HepG2 (cell line): ENCODE results near the gene PRM2. TPM values are rescaled to one million over a fixed set of nuclear protein-coding genes. Genes with fewer than 3 reads are reported as not detected.

Experiments
- BRCA1 ChIP-seq: sonication (generic); formaldehyde crosslinking; IDR thresholded peaks from 2 replicates; pipeline ENCODE4 v1.4.0; 2020; ENCODE audit warnings: missing genetic modification reagents
- CCDC6 ChIP-seq: sonication (generic); formaldehyde crosslinking; IDR thresholded peaks from 2 replicates; pipeline ENCODE4 v1.8.1; 2022; ENCODE audit warnings: mild to moderate bottlenecking, missing genetic modification reagents, moderate library complexity
- GABPB1 ChIP-seq: IDR thresholded peaks from 2 replicates; pipeline ENCODE4 v1.6.1; 2016; ENCODE audit warnings: mild to moderate bottlenecking, missing genetic modification reagents, moderate library complexity, missing compliant biosample characterization
- GFI1 ChIP-seq: sonication (generic); formaldehyde crosslinking; IDR thresholded peaks from 2 replicates; pipeline ENCODE4 v1.5.0; 2020; ENCODE audit warnings: missing genetic modification reagents, mild to moderate bottlenecking, borderline replicate concordance
- KDM5B ChIP-seq: sonication (generic); formaldehyde crosslinking; IDR thresholded peaks from 2 replicates; pipeline ENCODE4 v1.4.0; 2020; ENCODE audit warnings: missing genetic modification reagents, mild to moderate bottlenecking, borderline replicate concordance
- TCF12 ChIP-seq, 2 experiments: fragments of 450-650 bp in 1 of 2; sonication (generic) in 1 of 2; formaldehyde crosslinking in 1 of 2; IDR thresholded peaks; 2 replicates each; pipeline versions ENCODE4 v1.6.1 to v1.8.0; 2017 to 2022; ENCODE audit warnings: antibody characterized with exemption in 1 of 2, mild to moderate bottlenecking in 1 of 2, missing genetic modification reagents in 1 of 2, moderate library complexity in 1 of 2
- ZNF382 ChIP-seq: sonication (generic); formaldehyde crosslinking; IDR thresholded peaks from 2 replicates; pipeline ENCODE4 v1.5.0; 2020; ENCODE audit warnings: missing genetic modification reagents, mild to moderate bottlenecking, borderline replicate concordance
- polyA plus RNA-seq, 8 experiments: library from polyadenylated mRNA; depleted of rRNA in 3 of 8; stranded (reverse) in 7 of 8; unstranded in 1 of 8; fragments of >200 nt; fragmentation: Illumina TruSeq in 4 of 8; extraction: Trizol in 4 of 8; gene quantifications; 2 replicates each; pipeline versions ENCODE4 v1.2.1 to v1.2.3, GENCODE V29; 2011 to 2016; ENCODE audit warnings: low read depth in 4 of 8, missing spikeins in 1 of 8, mixed read lengths in 1 of 8; ENCODE audit not compliant: insufficient read depth in 1 of 8
- total RNA-seq, 5 experiments: library from RNA; depleted of rRNA; stranded (reverse); fragments of >200 nt; fragmentation: Illumina TruSeq; extraction: Trizol; gene quantifications; 2 replicates each; pipeline ENCODE4 v1.2.3, GENCODE V29; 2016; ENCODE audit warnings: low read depth in 1 of 5
- TF ChIP-seq, protein P1 (sequence below), 2 experiments: IDR thresholded peaks; 2 replicates each; pipeline ENCODE4 v1.6.1; 2011 to 2012; ENCODE audit warnings: low read length in 2 of 2, borderline replicate concordance in 1 of 2, low read depth in 1 of 2, mild to moderate bottlenecking in 1 of 2, moderate library complexity in 1 of 2
- TF ChIP-seq, protein P2 (sequence below): IDR thresholded peaks from 2 replicates; pipeline ENCODE4 v1.6.1; 2016
- TF ChIP-seq, protein P3 (sequence below): sonication (generic); formaldehyde crosslinking; conservative IDR thresholded peaks from 2 replicates; pipeline ENCODE4 v1.8.1; 2023; ENCODE audit warnings: missing genetic modification reagents
- TF ChIP-seq, protein P4 (sequence below): sonication (generic); formaldehyde crosslinking; IDR thresholded peaks from 2 replicates; pipeline ENCODE4 v1.4.0; 2020; ENCODE audit warnings: mild to moderate bottlenecking, missing genetic modification reagents

Gene PRM2
- total and polyA plus RNA-seq, 2 of the 13 experiments (the other 11 are each of a cell fraction or from before 2014, with no cell fraction given): 0.54 TPM; not detected in 1

DNA sequence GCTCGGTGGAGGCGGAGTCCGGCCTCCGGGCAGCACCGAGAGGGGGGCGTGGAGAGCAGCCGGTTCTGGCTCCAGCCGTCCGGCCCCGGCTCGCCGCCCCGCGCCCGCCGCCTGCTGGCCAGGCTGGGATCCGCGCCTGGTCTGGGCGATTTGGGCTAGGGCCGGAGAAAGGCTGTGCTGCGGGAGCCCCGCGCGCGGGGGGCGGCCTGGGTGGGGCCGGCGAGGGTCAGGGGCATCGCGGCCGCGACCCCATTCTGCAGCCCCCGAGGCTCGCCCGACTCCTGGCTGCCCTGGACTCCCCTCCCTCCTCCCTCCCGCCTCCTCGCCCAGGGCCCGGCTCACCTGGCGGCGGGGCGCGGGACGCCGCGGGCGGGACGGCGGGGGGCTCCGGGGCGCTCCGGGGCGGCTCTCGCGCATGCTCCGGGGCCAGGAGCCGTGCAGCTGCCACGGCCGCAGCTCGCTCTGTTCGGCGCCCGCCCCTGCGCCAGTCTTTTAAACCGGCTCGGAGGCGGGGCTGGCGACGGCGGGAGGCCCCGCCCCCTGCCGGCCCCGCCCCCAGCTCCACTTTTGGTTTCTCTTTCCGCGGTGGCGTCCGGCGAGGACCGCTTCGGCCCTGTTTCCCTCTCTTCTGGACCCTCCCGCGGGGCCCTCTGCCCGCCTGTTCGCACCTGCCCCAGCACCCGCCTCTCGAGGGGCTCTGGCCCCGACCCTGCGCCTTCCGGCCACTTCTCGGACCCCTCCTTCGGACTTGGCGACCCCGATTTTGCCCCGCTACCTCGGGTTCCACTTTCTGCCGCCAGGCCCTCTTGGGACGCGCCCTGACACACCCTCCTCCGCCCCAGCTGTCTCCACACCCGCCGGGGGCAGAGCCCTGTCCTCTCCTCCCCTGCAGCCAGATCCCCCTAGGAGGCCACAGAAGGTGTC, 20.3 kb downstream of the PRM2 start, which contains the start of gene SOCS1 (continued):
- TF ChIP-seq TCF12 (IDR thresholded peaks at IDR 0.05): no peak
- peak; percentile 25; the same call in 1 of the 2 replicates for TF ChIP-seq TCF12 (CRISPR knock-in tag; IDR thresholded peaks at IDR 0.05)
- no peak for TF ChIP-seq ZNF382
- TF ChIP-seq, protein P1, sequence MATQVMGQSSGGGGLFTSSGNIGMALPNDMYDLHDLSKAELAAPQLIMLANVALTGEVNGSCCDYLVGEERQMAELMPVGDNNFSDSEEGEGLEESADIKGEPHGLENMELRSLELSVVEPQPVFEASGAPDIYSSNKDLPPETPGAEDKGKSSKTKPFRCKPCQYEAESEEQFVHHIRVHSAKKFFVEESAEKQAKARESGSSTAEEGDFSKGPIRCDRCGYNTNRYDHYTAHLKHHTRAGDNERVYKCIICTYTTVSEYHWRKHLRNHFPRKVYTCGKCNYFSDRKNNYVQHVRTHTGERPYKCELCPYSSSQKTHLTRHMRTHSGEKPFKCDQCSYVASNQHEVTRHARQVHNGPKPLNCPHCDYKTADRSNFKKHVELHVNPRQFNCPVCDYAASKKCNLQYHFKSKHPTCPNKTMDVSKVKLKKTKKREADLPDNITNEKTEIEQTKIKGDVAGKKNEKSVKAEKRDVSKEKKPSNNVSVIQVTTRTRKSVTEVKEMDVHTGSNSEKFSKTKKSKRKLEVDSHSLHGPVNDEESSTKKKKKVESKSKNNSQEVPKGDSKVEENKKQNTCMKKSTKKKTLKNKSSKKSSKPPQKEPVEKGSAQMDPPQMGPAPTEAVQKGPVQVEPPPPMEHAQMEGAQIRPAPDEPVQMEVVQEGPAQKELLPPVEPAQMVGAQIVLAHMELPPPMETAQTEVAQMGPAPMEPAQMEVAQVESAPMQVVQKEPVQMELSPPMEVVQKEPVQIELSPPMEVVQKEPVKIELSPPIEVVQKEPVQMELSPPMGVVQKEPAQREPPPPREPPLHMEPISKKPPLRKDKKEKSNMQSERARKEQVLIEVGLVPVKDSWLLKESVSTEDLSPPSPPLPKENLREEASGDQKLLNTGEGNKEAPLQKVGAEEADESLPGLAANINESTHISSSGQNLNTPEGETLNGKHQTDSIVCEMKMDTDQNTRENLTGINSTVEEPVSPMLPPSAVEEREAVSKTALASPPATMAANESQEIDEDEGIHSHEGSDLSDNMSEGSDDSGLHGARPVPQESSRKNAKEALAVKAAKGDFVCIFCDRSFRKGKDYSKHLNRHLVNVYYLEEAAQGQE (IDR thresholded peaks at IDR 0.05; ENCODE audit: borderline replicate concordance in 1 of 2, low read depth in 1 of 2, low read length in 2 of 2): peak in 1 of 2 experiments; percentile 71; a peak in 1 of 4 replicates
- TF ChIP-seq BRCA1 (CRISPR knock-in tag): peak; percentile 11; the same call in 1 of the 2 replicates
- TF ChIP-seq, protein P2, sequence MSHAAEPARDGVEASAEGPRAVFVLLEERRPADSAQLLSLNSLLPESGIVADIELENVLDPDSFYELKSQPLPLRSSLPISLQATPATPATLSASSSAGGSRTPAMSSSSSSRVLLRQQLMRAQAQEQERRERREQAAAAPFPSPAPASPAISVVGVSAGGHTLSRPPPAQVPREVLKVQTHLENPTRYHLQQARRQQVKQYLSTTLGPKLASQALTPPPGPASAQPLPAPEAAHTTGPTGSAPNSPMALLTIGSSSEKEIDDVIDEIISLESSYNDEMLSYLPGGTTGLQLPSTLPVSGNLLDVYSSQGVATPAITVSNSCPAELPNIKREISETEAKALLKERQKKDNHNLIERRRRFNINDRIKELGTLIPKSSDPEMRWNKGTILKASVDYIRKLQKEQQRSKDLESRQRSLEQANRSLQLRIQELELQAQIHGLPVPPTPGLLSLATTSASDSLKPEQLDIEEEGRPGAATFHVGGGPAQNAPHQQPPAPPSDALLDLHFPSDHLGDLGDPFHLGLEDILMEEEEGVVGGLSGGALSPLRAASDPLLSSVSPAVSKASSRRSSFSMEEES: peak; percentile 20; the same call in 1 of the 2 replicates
- TF ChIP-seq KDM5B (CRISPR knock-in tag): peak; percentile 76; the same call in 1 of the 2 replicates
- TF ChIP-seq GABPB1 (CRISPR knock-in tag): peak; percentile 67; the same call in 1 of the 2 replicates
- TF ChIP-seq CCDC6: no peak; the same call in none of the 2 replicates
- peak; percentile 53; the same call in 1 of the 2 replicates for TF ChIP-seq GFI1
- TF ChIP-seq, protein P3, sequence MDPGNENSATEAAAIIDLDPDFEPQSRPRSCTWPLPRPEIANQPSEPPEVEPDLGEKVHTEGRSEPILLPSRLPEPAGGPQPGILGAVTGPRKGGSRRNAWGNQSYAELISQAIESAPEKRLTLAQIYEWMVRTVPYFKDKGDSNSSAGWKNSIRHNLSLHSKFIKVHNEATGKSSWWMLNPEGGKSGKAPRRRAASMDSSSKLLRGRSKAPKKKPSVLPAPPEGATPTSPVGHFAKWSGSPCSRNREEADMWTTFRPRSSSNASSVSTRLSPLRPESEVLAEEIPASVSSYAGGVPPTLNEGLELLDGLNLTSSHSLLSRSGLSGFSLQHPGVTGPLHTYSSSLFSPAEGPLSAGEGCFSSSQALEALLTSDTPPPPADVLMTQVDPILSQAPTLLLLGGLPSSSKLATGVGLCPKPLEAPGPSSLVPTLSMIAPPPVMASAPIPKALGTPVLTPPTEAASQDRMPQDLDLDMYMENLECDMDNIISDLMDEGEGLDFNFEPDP (CRISPR knock-in tag): no peak; the same call in 1 of the 2 replicates
- TF ChIP-seq, protein P4, sequence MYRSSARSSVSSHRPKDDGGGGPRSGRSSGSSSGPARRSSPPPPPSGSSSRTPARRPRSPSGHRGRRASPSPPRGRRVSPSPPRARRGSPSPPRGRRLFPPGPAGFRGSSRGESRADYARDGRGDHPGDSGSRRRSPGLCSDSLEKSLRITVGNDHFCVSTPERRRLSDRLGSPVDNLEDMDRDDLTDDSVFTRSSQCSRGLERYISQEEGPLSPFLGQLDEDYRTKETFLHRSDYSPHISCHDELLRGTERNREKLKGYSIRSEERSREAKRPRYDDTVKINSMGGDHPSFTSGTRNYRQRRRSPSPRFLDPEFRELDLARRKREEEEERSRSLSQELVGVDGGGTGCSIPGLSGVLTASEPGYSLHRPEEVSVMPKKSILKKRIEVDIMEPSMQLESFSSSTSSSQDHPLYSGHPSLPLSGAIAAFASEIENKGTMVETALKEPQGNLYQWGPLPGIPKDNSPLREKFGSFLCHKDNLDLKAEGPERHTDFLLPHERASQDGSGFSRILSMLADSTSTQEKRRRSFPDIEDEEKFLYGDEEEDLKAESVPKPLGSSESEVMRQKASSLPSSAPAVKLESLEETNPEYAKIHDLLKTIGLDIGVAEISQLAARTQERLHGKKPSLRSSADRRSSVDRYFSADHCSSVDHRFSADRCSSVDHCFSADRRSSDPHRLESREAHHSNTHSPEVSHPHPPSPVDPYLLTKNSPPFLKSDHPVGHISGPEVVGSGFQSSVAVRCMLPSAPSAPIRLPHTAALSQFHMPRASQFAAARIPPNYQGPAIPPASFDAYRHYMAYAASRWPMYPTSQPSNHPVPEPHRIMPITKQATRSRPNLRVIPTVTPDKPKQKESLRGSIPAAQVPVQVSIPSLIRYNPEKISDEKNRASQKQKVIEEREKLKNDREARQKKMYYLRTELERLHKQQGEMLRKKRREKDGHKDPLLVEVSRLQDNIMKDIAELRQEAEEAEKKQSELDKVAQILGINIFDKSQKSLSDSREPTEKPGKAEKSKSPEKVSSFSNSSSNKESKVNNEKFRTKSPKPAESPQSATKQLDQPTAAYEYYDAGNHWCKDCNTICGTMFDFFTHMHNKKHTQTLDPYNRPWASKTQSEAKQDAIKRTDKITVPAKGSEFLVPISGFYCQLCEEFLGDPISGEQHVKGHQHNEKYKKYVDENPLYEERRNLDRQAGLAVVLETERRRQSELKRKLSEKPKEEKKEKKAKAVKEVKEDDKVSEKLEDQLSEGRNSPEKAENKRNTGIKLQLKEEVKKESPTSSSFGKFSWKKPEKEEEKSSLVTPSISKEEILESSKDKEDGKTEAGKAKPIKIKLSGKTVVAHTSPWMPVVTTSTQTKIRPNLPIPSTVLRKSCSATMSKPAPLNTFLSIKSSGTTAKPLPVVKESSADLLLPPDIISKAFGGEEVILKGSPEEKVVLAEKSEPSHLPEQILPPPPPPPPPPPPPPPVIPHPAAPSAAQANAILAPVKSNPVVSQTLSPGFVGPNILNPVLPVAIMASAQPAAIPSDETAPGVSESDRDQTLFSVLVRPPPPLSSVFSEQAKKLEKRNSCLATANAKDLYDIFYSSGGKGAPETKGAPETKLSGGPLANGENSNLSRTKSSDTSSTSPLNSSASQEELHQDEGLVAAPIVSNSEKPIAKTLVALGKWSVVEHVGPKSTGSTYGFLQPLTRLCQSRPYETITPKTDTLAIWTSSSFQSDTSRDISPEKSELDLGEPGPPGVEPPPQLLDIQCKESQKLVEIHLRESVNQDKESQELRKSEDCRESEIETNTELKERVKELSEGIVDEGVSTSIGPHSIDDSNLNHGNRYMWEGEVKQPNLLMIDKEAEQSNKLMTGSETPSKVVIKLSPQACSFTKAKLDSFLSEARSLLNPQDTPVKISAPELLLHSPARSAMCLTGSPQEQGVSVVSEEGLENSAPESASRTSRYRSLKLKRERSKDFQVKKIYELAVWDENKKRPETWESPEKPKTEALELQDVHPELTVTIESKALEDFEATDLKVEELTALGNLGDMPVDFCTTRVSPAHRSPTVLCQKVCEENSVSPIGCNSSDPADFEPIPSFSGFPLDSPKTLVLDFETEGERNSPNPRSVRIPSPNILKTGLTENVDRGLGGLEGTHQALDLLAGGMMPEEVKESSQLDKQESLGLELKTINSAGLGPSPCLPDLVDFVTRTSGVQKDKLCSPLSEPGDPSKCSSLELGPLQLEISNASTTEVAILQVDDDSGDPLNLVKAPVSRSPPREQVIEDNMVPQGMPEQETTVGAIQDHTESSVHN (CRISPR knock-in tag): no peak
